ENCODE results near the gene ENPP1.

- TF ChIP-seq POLR2A (IDR thresholded peaks at IDR 0.05; ENCODE audit: low read depth, low read length) (no peak), POLR2AphosphoS5 (IDR thresholded peaks at IDR 0.05; ENCODE audit: low read depth, low read length) (no peak)
Measured at GRCh38 chr6:131828951-131829350, 21.1 kb downstream of the ENPP1 start.
